Measurements from ENCODE around the gene CLEC17A.

The CLEC17A gene

DNA sequence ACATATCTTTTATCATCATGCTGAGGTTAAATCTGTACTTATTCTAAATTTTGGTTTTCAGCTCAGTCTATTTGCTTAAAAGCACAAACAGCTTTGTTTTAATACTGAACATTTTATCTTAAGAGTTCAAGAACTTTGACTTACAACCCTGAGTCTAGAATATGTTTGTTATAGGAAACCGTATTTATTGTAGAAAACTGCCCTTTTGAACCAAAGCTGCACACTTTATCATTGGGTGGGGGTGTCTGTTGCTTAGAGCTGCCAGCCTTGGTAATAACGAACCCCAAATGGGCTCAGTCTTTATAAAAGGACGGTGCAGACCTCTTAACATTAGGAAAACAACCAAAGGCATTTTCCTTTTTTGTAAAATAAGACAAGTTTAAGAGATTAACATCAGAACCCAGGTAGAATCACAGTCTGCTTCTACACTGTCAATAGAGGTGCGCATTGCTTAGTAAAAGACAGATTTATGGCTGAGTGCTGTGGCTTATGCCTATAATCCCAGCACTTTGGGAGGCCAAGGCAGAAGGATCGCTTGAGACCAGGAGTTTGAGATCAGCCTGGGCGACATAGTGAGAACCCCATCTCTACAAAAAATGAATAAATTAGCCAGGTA lies 77.1 kb downstream of the CLEC17A start:
- DNase-seq = no peak

DNA sequence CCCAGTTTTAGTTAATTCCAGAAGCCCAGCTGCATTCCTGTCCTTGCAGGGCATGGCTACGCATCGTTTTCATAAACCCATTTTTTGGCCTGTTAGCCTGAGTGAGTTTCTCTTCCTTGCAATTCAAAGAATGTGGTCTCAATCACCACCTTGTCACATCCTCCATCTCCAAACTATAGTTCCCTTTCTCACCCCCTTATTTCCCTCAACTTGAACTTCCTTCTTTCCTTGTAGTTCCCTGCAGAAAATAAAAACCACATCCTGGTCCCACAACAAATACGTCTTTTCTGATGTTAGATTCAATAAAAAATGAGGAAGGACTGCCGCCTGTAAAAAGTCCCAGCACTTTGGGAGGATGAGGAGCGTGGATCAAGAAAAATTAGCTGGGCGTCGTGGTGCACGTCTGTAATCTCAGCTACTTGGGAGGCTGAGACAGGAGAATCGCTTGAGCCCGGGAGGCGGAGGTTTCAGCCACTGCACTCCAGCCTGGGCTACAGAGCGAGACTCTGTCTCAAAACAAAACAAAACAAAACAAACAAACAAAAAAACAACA lies 78.6 kb downstream of the CLEC17A start:
- no peak for DNase-seq
